Fibroblast of lung (primary cell): ENCODE results near the gene SCN1B. TPM values are rescaled to one million over a fixed set of nuclear protein-coding genes. Genes with fewer than 3 reads are reported as not detected.

Experiments used
- DNase-seq, 2 donors: peaks; one replicate each; pipeline versions ENCODE4 v3.0.0 to v3.0.0-alpha.2; 2010; ENCODE audit warnings: low read depth in 2 of 2
- H2AFZ ChIP-seq: 2 replicates; pipeline ENCODE4 v1.5.1; 2012; ENCODE audit warnings: low read length, control low read depth, inconsistent platforms
- H3K27ac ChIP-seq: 2 replicates; pipeline ENCODE4 v1.5.1; 2011; ENCODE audit warnings: low read length, control low read depth; ENCODE audit not compliant: insufficient read depth
- H3K27me3 ChIP-seq: 2 replicates; pipeline ENCODE4 v1.5.1; 2011; ENCODE audit warnings: mild to moderate bottlenecking, low read length; ENCODE audit not compliant: control insufficient read depth, insufficient read depth
- H3K36me3 ChIP-seq: 2 replicates; pipeline ENCODE4 v1.5.1; 2011; ENCODE audit warnings: low read length; ENCODE audit not compliant: control insufficient read depth, insufficient read depth
- H3K4me1 ChIP-seq: 2 replicates; pipeline ENCODE4 v1.5.1; 2011; ENCODE audit warnings: low read length; ENCODE audit not compliant: control insufficient read depth, insufficient read depth; ENCODE audit errors: extremely low read depth
- H3K4me2 ChIP-seq: 2 replicates; pipeline ENCODE4 v1.5.1; 2011; ENCODE audit warnings: low read length, control low read depth; ENCODE audit not compliant: insufficient read depth; ENCODE audit errors: extremely low read depth
- H3K4me3 ChIP-seq, 4 experiments: fragments of 200-600 bp in 1 of 4; sonication (generic) in 1 of 4; replicated peaks in 1 of 4; 2 replicates each; pipeline ENCODE4 v1.5.1; 2011 to 2016; ENCODE audit warnings: low read length in 4 of 4, low read depth in 3 of 4, mild to moderate bottlenecking in 3 of 4, control low read depth in 2 of 4, inconsistent platforms in 1 of 4, mixed read lengths in 1 of 4; ENCODE audit not compliant: insufficient read depth in 1 of 4; ENCODE audit errors: control extremely low read depth in 1 of 4
- H3K79me2 ChIP-seq: 2 replicates; pipeline ENCODE4 v1.5.1; 2012; ENCODE audit warnings: mild to moderate bottlenecking, low read length, inconsistent platforms; ENCODE audit not compliant: control insufficient read depth, insufficient read depth
- H3K9ac ChIP-seq: 2 replicates; pipeline ENCODE4 v1.5.1; 2011; ENCODE audit warnings: mild to moderate bottlenecking, low read length, control low read depth; ENCODE audit not compliant: insufficient read depth
- H3K9me3 ChIP-seq: 2 replicates; pipeline ENCODE4 v1.5.1; 2012; ENCODE audit warnings: low read depth, low read length; ENCODE audit not compliant: control insufficient read depth, insufficient read depth
- H4K20me1 ChIP-seq: 2 replicates; pipeline ENCODE4 v1.5.1; 2011; ENCODE audit warnings: low read length; ENCODE audit not compliant: control insufficient read depth, insufficient read depth; ENCODE audit errors: extremely low read depth
- EZH2 ChIP-seq: IDR thresholded peaks from 2 replicates; pipeline ENCODE4 v1.5.1; 2012; ENCODE audit warnings: low read length, control low read depth, mild to moderate bottlenecking; ENCODE audit errors: missing control alignments
- polyA plus RNA-seq, 2 donors: library from polyadenylated mRNA; depleted of rRNA in 1 of 2; stranded (reverse) in 1 of 2; unstranded in 1 of 2; fragments of >200 nt; gene quantifications; 2 replicates each; pipeline ENCODE4 v1.2.1, GENCODE V29; 2011 to 2012; ENCODE audit warnings: missing spikeins in 1 of 2
- total RNA-seq: library from RNA; depleted of rRNA; stranded (reverse); fragments of >200 nt; gene quantifications from 2 replicates; pipeline ENCODE4 v1.2.1, GENCODE V29; 2014
- TF ChIP-seq, protein P1 (sequence below), 2 donors: IDR thresholded peaks in 1 of 2; conservative IDR thresholded peaks in 1 of 2; 1 replicate in 1 of 2; 2 replicates in 1 of 2; pipeline ENCODE4 v1.5.1; 2011 to 2012; ENCODE audit warnings: low read length in 2 of 2, control low read depth in 1 of 2, inconsistent platforms in 1 of 2, low read depth in 1 of 2, mild to moderate bottlenecking in 1 of 2

Gene SCN1B
- total and polyA plus RNA-seq, 2 donors (not counting 1 experiment from before 2014, with no cell fraction given), result 11.0 to 14.5 TPM

GRCh38 chr19:35031072-35031881, 1.0 kb downstream of the SCN1B start:
- H3K9me3 ChIP-seq, result no peaks in the 10 kb centered on the region
- H3K27ac ChIP-seq, result no peak overlapping the region
- H3K27me3 ChIP-seq, result no peaks in the 10 kb centered on the region
- peak overlapping the region; percentile 62 to 66 (median 64) for H3K4me3 ChIP-seq
- H3K9ac ChIP-seq, result no peak overlapping the region
- peak; percentile 28 to 32 for DNase-seq
- peaks cover 9% of the 10 kb centered on the region for H3K36me3 ChIP-seq
- H4K20me1 ChIP-seq, result no peaks in the 10 kb centered on the region
- peaks cover 3% of the 10 kb centered on the region for H3K4me1 ChIP-seq
- peak overlapping the region; percentile 71 for H2AFZ ChIP-seq
- TF ChIP-seq EZH2, result no peak
- TF ChIP-seq, protein P1, sequence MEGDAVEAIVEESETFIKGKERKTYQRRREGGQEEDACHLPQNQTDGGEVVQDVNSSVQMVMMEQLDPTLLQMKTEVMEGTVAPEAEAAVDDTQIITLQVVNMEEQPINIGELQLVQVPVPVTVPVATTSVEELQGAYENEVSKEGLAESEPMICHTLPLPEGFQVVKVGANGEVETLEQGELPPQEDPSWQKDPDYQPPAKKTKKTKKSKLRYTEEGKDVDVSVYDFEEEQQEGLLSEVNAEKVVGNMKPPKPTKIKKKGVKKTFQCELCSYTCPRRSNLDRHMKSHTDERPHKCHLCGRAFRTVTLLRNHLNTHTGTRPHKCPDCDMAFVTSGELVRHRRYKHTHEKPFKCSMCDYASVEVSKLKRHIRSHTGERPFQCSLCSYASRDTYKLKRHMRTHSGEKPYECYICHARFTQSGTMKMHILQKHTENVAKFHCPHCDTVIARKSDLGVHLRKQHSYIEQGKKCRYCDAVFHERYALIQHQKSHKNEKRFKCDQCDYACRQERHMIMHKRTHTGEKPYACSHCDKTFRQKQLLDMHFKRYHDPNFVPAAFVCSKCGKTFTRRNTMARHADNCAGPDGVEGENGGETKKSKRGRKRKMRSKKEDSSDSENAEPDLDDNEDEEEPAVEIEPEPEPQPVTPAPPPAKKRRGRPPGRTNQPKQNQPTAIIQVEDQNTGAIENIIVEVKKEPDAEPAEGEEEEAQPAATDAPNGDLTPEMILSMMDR (conservative IDR thresholded peaks at IDR 0.05 in 1 of 2, IDR thresholded peaks at IDR 0.05 in 1 of 2; ENCODE audit: low read depth in 1 of 2, low read length in 2 of 2), result no peak
- no peaks in the 10 kb centered on the region for H3K79me2 ChIP-seq
- peak overlapping the region; percentile 93 for H3K4me2 ChIP-seq

DNA sequence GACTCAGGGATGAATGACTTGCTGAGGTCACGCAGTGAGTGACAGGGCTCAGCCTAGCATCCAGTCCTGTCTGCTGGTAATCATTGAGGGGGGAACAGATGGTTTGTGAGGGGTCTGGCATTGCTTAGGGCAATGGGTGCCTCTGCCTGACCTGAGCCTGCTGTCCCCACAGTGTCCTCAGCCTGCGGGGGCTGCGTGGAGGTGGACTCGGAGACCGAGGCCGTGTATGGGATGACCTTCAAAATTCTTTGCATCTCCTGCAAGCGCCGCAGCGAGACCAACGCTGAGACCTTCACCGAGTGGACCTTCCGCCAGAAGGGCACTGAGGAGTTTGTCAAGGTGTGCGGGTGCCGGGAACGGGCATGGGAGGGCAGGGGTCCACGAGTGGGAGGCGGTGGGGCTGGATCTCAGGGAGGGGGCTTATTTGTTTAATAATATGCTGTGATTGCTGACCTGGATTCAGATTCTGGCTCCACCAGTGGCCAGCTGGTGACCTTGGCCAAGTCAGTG, 2.1 kb downstream of the SCN1B start:
- H3K36me3 ChIP-seq, result peaks cover 6% of the 10 kb centered on the region
- H3K4me1 ChIP-seq, result peaks cover 3% of the 10 kb centered on the region
- no peaks in the 10 kb centered on the region for H3K9me3 ChIP-seq
- H3K4me3 ChIP-seq, result peak overlapping the region in 1 of 4 experiments; percentile 22
- H3K4me2 ChIP-seq, result no peak overlapping the region
- DNase-seq, result no peak
- H2AFZ ChIP-seq, result no peak overlapping the region
- H4K20me1 ChIP-seq, result no peaks in the 10 kb centered on the region
- no peaks in the 10 kb centered on the region for H3K79me2 ChIP-seq
- no peak overlapping the region for H3K9ac ChIP-seq
- no peak for TF ChIP-seq EZH2
- TF ChIP-seq, protein P1 (conservative IDR thresholded peaks at IDR 0.05 in 1 of 2, IDR thresholded peaks at IDR 0.05 in 1 of 2; ENCODE audit: low read depth in 1 of 2, low read length in 2 of 2), result no peak
- H3K27ac ChIP-seq, result no peak overlapping the region
- H3K27me3 ChIP-seq, result no peaks in the 10 kb centered on the region

DNA sequence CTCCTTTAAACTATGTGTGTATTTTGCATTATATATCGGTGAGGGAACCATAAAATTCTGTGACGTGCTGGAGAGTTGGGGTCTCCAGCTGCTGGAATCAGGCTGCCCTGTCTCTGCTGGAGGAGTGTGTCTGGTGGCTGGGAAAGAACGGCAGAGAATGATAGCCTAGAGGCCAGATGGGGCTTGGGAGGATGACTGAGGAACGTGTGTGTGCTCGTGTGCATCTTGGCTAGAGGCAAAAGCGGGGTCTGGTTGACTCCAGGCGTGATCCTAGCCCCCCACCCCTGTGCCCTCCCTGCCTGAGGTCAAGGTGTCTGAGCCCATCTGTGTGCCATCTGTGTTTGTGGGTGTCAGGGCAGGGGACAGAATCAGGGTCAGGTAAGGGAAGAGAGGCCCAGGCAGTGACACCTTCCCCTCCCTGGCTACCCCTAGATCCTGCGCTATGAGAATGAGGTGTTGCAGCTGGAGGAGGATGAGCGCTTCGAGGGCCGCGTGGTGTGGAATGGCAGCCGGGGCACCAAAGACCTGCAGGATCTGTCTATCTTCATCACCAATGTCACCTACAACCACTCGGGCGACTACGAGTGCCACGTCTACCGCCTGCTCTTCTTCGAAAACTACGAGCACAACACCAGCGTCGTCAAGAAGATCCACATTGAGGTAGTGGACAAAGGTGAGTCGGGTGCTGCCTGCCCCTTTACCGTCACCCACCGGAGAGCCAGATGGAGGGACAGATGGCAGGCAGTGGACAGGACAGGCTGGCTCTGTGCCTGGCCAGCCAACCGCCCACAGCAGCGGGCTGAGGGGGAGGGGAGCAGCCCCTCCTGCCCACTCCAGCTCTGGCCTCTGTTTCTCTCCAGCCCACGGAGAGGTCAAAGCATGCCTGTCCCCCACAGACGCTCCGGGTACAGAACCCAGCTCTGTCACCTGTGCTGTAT, 3.1 kb downstream of the SCN1B start:
- TF ChIP-seq, protein P1 (conservative IDR thresholded peaks at IDR 0.05 in 1 of 2, IDR thresholded peaks at IDR 0.05 in 1 of 2; ENCODE audit: low read depth in 1 of 2, low read length in 2 of 2), result no peak
- Histone ChIP-seq H3K4me3 (no peak overlapping the region), H3K27me3 (no peaks in the 10 kb centered on the region), H3K9me3 (no peaks in the 10 kb centered on the region), H3K9ac (no peak overlapping the region), H3K4me2 (no peak overlapping the region), H2AFZ (no peak overlapping the region), H3K4me1 (peaks cover 3% of the 10 kb centered on the region), H3K79me2 (no peaks in the 10 kb centered on the region), H3K27ac (no peak overlapping the region), H4K20me1 (no peaks in the 10 kb centered on the region), H3K36me3 (peaks cover 5% of the 10 kb centered on the region)
- no peak for DNase-seq
